IPS-20b (cell line): Measurements from ENCODE around the gene SSC5D.
A peak's percentile ranks its signal among the peaks of the same experiment; 100 is the strongest.
"Not testable (repeated sequence)": the region's sequence is repeated elsewhere in the genome, so short reads cannot be mapped to it uniquely, and the experiment has no call there.

Experiments used
- H3K27ac ChIP-seq: one replicate; pipeline ENCODE4 v1.5.1; 2013; ENCODE audit warnings: low read length
- H3K27me3 ChIP-seq: 2 replicates; pipeline ENCODE4 v1.6.1; 2013; ENCODE audit warnings: mild to moderate bottlenecking, low read length, inconsistent platforms; ENCODE audit not compliant: insufficient read depth
- H3K36me3 ChIP-seq: 2 replicates; pipeline ENCODE4 v1.6.1; 2013; ENCODE audit warnings: low read depth, mild to moderate bottlenecking, inconsistent platforms, low read length, moderate library complexity; ENCODE audit not compliant: insufficient read depth
- H3K4me1 ChIP-seq: 2 replicates; pipeline ENCODE4 v1.6.1; 2013; ENCODE audit warnings: mild to moderate bottlenecking, control low read depth, inconsistent platforms, low read length, moderate library complexity; ENCODE audit not compliant: insufficient read depth
- H3K4me3 ChIP-seq: 2 replicates; pipeline ENCODE4 v1.5.1; 2013; ENCODE audit warnings: mild to moderate bottlenecking, low read length, inconsistent platforms
- H3K9ac ChIP-seq: 2 replicates; pipeline ENCODE4 v1.6.1; 2013; ENCODE audit warnings: low read depth, mild to moderate bottlenecking, inconsistent platforms, low read length, moderate library complexity
- H3K9me3 ChIP-seq: 2 replicates; pipeline ENCODE4 v1.6.1; 2013; ENCODE audit warnings: mild to moderate bottlenecking, low read depth, low read length, inconsistent platforms; ENCODE audit not compliant: insufficient read depth

SSC5D gene

GRCh38 chr19:55447421-55448174 lies 40.6 kb upstream of the SSC5D start:
- H3K9me3 ChIP-seq = no peaks in the 10 kb centered on the region; the same call in 1 of the 2 replicates
- no peaks in the 10 kb centered on the region for H3K36me3 ChIP-seq
- peaks cover 100% of the 10 kb centered on the region for H3K27me3 ChIP-seq
- H3K4me3 ChIP-seq = no peak overlapping the region
- H3K9ac ChIP-seq = no peak overlapping the region
- peaks cover 2% of the 10 kb centered on the region; the same call in 1 of the 2 replicates for H3K4me1 ChIP-seq
- H3K27ac ChIP-seq = no peak overlapping the region

GRCh38 chr19:55448175-55448490 lies 40.1 kb upstream of the SSC5D start:
- H3K36me3 ChIP-seq, H3K27ac ChIP-seq, H3K4me3 ChIP-seq, H3K9ac ChIP-seq, H3K9me3 ChIP-seq, H3K4me1 ChIP-seq: not testable (repeated sequence)
- peaks cover 95% of the 10 kb centered on the region for H3K27me3 ChIP-seq

- Histone ChIP-seq H3K4me3 (no peak overlapping the region), H3K9me3 (no peaks in the 10 kb centered on the region; the same call in 1 of the 2 replicates), H3K27me3 (peaks cover 81% of the 10 kb centered on the region), H3K9ac (no peak overlapping the region), H3K27ac (no peak overlapping the region), H3K4me1 (peaks cover 2% of the 10 kb centered on the region; the same call in 1 of the 2 replicates), H3K36me3 (peaks cover 4% of the 10 kb centered on the region; the same call in 1 of the 2 replicates)
Observed at GRCh38 chr19:55449469-55449868, 38.8 kb upstream of the SSC5D start.

- peaks cover 62% of the 10 kb centered on the region for H3K27me3 ChIP-seq
- H3K4me1 ChIP-seq = peaks cover 2% of the 10 kb centered on the region; the same call in 1 of the 2 replicates
- no peak overlapping the region for H3K9ac ChIP-seq
- H3K4me3 ChIP-seq = peak overlapping the region; percentile 60
- peaks cover 4% of the 10 kb centered on the region; the same call in 1 of the 2 replicates for H3K36me3 ChIP-seq
- no peak overlapping the region for H3K27ac ChIP-seq
- H3K9me3 ChIP-seq = no peaks in the 10 kb centered on the region
Observed at GRCh38 chr19:55451163-55451964, 36.9 kb upstream of the SSC5D start.

GRCh38 chr19:55451965-55452748 lies 36.1 kb upstream of the SSC5D start:
- H3K36me3 ChIP-seq = peaks cover 9% of the 10 kb centered on the region; the same call in 1 of the 2 replicates
- peak overlapping the region; percentile 60 for H3K4me3 ChIP-seq
- H3K4me1 ChIP-seq = peaks cover 2% of the 10 kb centered on the region; the same call in 1 of the 2 replicates
- H3K27me3 ChIP-seq = peaks cover 55% of the 10 kb centered on the region
- no peak overlapping the region for H3K9ac ChIP-seq
- H3K9me3 ChIP-seq = no peaks in the 10 kb centered on the region
- H3K27ac ChIP-seq = no peak overlapping the region

GRCh38 chr19:55452749-55453346 lies 35.4 kb upstream of the SSC5D start:
- Histone ChIP-seq H3K4me3 (peak overlapping the region; percentile 52; the same call in 1 of the 2 replicates), H3K36me3 (peaks cover 9% of the 10 kb centered on the region; the same call in 1 of the 2 replicates), H3K27ac (no peak overlapping the region), H3K9ac (no peak overlapping the region), H3K4me1 (peaks cover 2% of the 10 kb centered on the region; the same call in 1 of the 2 replicates), H3K9me3 (no peaks in the 10 kb centered on the region), H3K27me3 (peaks cover 48% of the 10 kb centered on the region)

- Histone ChIP-seq H3K27me3 (peaks cover 39% of the 10 kb centered on the region), H3K9me3 (no peaks in the 10 kb centered on the region), H3K9ac (no peak overlapping the region), H3K27ac (no peak overlapping the region), H3K4me1 (peaks cover 2% of the 10 kb centered on the region; the same call in 1 of the 2 replicates), H3K36me3 (peaks cover 9% of the 10 kb centered on the region; the same call in 1 of the 2 replicates), H3K4me3 (no peak overlapping the region)
Observed at GRCh38 chr19:55453511-55454260, 34.5 kb upstream of the SSC5D start.

- H3K9me3 ChIP-seq = no peaks in the 10 kb centered on the region
- H3K27ac ChIP-seq = no peak overlapping the region
- H3K9ac ChIP-seq = no peak overlapping the region
- H3K36me3 ChIP-seq = peaks cover 9% of the 10 kb centered on the region; the same call in 1 of the 2 replicates
- H3K27me3 ChIP-seq = peaks cover 28% of the 10 kb centered on the region
- H3K4me3 ChIP-seq = no peak overlapping the region
- H3K4me1 ChIP-seq = peaks cover 3% of the 10 kb centered on the region; the same call in 1 of the 2 replicates
Observed at GRCh38 chr19:55454787-55455243, 33.4 kb upstream of the SSC5D start.

- no peak overlapping the region for H3K27ac ChIP-seq
- peaks cover 9% of the 10 kb centered on the region; the same call in 1 of the 2 replicates for H3K36me3 ChIP-seq
- H3K4me1 ChIP-seq = peaks cover 10% of the 10 kb centered on the region; the same call in 1 of the 2 replicates
- peaks cover 19% of the 10 kb centered on the region for H3K27me3 ChIP-seq
- H3K4me3 ChIP-seq = no peak overlapping the region
- H3K9me3 ChIP-seq = no peaks in the 10 kb centered on the region
- no peak overlapping the region for H3K9ac ChIP-seq
Observed at GRCh38 chr19:55455576-55456235, 32.5 kb upstream of the SSC5D start.

GRCh38 chr19:55456347-55456746 lies 31.9 kb upstream of the SSC5D start:
- Histone ChIP-seq H3K9ac (no peak overlapping the region), H3K27ac (no peak overlapping the region), H3K36me3 (peaks cover 9% of the 10 kb centered on the region; the same call in 1 of the 2 replicates), H3K4me3 (no peak overlapping the region), H3K9me3 (no peaks in the 10 kb centered on the region), H3K4me1 (peaks cover 10% of the 10 kb centered on the region; the same call in 1 of the 2 replicates), H3K27me3 (peaks cover 13% of the 10 kb centered on the region)
